NOMO-1 treated with DMSO at 0.1 percent for 48 hours (cell line): Measurements from ENCODE around the gene TOR1AIP1.
A peak's percentile ranks its signal among the peaks of the same experiment; 100 is the strongest.
"Not testable (repeated sequence)": the region's sequence is repeated elsewhere in the genome, so short reads cannot be mapped to it uniquely, and the experiment has no call there.

Experiments used
- DNase-seq: peaks from one replicate; lab custom pipeline; 2025; ENCODE audit not compliant: unreplicated experiment; lab: John Stamatoyannopoulos, UW

TOR1AIP1 gene

DNA sequence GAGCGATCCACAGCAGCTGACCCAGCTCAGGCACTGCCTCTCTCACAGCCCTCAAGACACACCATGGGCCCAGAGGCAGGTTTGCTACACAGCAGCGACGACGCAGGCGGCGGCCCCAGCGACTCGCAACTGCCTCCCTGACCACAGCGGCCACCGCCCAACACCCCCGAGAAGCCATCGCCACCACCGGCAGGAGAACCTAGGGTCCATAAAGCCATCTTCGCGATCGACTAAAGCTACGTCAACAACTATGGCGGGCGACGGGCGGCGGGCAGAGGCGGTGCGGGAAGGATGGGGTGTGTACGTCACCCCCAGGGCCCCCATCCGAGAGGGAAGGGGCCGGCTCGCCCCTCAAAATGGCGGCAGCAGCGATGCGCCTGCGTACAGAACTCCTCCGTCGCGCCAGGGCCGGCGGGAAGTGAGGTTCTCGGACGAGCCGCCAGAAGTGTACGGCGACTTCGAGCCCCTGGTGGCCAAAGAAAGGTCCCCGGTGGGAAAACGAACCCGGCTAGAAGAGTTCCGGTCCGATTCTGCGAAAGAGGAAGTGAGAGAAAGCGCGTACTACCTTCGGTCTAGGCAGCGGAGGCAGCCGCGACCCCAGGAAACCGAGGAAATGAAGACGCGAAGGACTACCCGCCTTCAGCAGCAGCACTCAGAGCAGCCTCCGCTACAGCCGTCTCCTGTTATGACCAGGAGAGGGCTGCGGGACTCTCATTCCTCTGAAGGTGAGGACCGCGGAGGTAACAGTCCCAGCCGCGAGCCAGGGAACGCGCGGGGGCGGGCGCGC is at the start of gene TOR1AIP1:
Gene TOR1AIP1 (plus strand): TSS at position 33 of the 787 bp plus-strand sequence. CDS start 218 bp downstream, at position 251.
- peak; percentile 97 for DNase-seq

- not testable (repeated sequence) for DNase-seq
Measured at GRCh38 chr1:179836686-179837445, 45.2 kb upstream of the TOR1AIP1 start.

DNA sequence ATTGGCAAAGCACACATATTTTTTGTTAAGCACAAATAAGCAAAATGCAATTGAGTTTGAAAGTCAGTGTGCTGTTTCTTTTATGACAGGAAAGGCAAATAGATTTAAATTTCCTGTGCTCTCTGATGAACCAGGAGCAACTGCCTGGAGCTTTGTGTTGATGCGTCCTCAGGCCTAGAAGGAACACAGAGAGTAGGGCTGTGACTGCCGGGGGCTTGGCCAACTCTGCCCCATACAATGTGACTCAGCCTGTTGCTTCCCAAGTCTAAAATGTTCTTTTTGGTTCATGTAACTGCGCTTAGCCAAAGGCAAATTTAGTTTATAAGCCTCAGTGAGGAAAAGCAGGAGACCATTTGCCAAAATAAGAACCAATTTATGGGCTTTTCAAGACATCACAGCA is 42.0 kb upstream of the TOR1AIP1 start:
- DNase-seq, result no peak

DNA sequence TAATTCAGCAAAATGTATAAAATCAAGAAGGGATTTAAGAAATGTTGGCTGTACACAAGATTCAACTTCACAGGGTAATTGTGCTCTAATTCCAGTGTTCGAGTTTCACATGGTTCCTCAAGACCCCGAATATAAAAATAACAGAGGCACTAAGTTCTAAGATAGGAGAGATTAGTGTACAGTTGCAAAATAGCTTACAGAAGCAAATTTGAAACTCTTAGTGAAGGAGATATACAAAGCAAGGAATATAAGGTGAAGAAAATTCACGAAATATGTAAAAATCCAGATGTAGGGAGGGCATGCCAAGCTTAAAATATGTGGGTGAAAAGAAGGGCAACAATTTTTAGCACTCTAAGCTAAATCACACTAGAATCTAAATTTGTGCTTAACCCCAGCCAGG is 33.9 kb upstream of the TOR1AIP1 start:
- no peak for DNase-seq

GRCh38 chr1:179853102-179853501 is 29.0 kb upstream of the TOR1AIP1 start:
- DNase-seq, result no peak

DNA sequence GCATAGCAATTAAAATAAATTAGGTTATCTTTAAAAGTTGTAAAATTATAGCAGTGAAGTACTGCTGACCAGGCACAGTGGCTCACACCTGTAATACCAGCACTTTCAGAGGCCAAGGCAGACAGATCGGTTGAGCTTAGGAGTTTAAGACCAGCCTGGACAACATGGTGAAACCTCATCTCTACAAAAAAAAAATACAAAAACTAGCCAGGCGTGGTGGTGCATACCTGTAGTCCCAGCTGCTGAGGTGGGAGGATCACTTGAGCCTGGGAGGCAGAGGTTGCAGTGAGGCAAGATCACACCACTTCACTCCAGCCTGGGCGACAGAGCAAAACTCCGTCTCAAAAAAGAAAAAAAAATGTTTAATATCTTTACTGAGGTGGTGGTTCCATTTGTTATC is 26.3 kb upstream of the TOR1AIP1 start:
- not testable (repeated sequence) for DNase-seq

GRCh38 chr1:179856296-179856695 is 25.8 kb upstream of the TOR1AIP1 start:
- no peak for DNase-seq

DNA sequence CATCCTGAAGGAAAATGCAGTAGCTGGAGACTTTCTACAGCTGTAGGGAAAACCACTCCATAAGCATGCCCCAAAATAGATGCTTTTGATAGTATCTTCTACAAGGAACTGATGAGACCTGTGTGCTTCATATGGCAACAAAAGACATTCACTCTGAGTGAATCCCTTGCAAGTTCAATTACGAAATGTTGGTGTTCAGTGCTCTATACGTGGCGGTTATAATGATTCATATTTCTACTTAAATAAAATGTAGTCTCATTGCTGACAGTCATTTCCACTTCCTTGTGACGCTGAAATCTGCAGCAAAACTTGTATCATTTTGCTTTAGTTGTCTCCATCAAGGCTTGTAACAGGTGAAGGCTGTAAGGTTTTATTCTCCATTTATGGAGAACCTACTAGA is 25.1 kb upstream of the TOR1AIP1 start:
- DNase-seq, result peak; percentile 89

GRCh38 chr1:179860652-179861051 is 21.4 kb upstream of the TOR1AIP1 start:
- DNase-seq, result no peak

DNA sequence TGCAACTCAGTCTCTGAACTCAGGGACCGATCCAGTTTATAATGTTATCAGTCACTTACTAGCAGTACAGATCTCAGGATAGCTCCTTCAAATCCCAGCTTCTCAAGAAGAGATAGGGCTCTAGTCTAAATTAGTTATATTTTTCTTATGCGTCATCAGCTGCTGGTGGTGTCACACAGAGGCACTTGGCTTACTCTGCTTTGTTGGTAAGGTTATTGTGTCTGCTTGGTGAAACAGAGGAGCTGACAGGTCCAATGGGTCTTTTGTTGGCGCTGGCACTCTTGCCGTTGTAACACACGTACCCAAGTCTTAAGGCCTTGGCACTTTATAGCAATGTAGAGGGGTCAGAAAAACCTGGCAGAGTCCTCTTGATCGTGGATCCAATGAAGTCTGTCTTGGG is 16.7 kb upstream of the TOR1AIP1 start:
- DNase-seq, result no peak

DNA sequence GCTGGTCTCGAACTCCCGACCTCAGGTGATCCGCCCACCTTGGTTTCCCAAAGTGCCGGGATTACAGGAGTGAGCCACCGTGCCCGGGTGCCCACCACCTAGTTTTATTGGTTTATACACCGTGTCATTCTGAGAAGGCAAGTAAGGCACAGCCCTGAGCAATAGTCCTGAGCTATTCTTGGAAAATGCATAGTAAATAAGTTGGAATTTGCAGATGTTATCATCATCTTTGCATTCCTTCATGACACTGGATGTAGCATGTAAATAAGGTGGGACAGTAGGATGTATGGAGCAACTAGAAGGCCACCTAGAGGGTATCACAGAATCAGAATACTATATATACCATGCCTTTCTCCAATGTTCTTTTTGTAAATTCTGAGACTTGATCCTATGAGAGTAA is 15.5 kb upstream of the TOR1AIP1 start:
- DNase-seq, result no peak

GRCh38 chr1:179867493-179868330 is 14.4 kb upstream of the TOR1AIP1 start:
- peak; percentile 47 for DNase-seq

GRCh38 chr1:179870870-179871269 is 11.2 kb upstream of the TOR1AIP1 start:
- no peak for DNase-seq

- DNase-seq, result no peak
Measured at GRCh38 chr1:179871940-179872339, 10.1 kb upstream of the TOR1AIP1 start.

DNA sequence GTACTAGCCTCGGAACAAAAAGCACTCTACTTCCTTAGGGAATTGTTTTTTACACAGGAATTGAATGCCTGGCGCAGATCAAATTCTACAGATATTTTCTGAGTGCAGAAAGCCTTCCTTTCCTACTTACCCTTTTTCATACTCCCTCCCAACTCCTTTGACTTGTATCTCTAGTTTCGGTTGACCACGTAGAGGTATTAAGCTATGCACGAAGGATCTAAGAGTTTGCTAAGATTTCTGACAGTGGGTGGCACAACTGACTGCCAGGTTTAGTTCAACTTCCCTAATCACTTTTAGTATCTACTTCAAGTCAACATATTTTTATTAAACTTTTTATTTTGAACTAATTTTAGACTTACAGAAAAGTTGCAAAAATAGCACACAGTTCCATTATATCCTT is 9.5 kb upstream of the TOR1AIP1 start:
- no peak for DNase-seq

GRCh38 chr1:179873438-179873851 is 8.6 kb upstream of the TOR1AIP1 start:
- DNase-seq, result no peak

DNA sequence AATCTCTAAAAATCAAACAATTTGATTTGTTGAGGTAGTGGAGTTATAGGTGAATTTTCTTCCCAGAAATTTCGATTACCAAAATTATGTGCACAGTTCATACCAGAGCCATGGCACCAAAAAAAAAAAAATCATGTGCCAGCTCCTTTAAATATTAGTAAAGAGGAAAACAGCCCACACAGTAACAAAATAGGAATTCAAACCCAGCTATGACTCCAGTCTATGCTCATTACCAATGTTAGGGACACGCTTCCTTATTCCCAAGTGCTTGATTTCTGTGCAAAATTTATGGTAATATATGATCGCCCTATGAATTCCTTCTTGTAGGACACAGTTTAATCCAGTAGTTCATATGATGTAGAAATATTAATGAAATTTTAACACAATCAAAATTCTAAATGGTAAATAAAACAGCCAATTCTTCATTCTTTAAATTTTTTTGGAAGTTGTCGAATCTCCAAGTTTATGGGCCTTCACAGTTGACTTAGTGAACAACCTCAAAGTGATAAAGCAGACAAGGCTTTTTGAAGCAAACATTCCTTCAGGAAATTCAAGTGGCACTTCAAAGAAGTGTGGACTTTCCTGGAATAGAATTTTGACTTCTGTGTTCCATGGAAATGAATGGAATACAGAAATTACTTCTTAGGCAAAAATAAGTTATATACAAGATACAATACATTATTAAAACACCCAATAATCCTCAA is 6.3 kb upstream of the TOR1AIP1 start:
- no peak for DNase-seq

DNA sequence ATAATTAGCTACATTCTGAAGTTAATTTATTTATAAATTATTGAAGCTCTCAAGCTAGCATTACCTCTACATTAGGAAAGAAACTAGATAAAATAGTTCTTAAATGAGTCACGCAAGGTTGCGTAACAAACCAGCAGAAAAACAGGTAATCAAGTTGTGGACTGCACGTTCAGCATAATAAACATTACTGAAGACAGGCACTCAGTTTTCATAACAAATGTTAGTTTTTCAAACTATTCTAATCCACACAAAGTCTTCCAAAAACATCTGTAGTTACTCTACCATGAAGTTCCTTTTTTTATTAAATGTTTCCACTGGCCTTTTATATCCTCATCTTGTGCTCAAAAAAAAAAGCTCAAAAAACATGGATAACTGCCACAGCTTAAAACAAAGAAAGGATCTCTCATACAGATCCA is 5.8 kb upstream of the TOR1AIP1 start:
- DNase-seq, result peak; percentile 42

- DNase-seq, result peak; percentile 90
Measured at GRCh38 chr1:179877586-179878265, 4.4 kb upstream of the TOR1AIP1 start, which contains the start of gene TOR1AIP2. TOR1AIP2 (minus strand) TSS chr1:179877803; CDS start chr1:179852665, 25,138 bp downstream.

DNA sequence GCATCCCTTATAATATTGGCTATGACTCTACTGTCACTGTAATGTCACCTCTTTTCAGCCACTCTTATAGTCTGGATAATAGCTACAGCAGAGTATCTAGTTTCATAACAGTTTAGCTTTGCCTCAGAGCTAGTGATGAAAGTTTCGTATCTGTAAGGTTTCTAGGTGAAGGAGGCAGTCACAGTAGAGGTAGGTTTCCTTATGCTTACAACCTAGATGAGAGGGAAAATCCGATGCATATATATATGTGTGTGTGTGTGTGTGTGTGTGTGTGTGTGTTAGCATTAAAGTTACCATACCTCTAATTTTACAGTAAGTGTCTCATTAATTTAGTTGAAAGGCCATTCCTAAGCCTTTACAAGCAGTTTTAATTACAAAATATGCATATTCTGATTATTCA is 2.3 kb upstream of the TOR1AIP1 start:
- no peak for DNase-seq
